ENCODE measurements around the gene MAOA.

GRCh38 chrX:43666311-43666912 is 10.3 kb downstream of the MAOA start:
- TF ChIP-seq CTCF (IDR thresholded peaks at IDR 0.05) (no peak), POLR2A (IDR thresholded peaks at IDR 0.05) (no peak)
